Naive thymus-derived CD4-positive, alpha-beta T cell (primary cell): Measurements from ENCODE around the gene DOCK2. TPM values are rescaled to one million over a fixed set of nuclear protein-coding genes. Genes with fewer than 3 reads are reported as not detected.

Experiments
- ATAC-seq: fragments of 150-1000 bp; cut with Tn5 transposase; 2 replicates; pipeline ENCODE4 v1.10.0; 2021; ENCODE audit warnings: mild to moderate bottlenecking, moderate library complexity
- CTCF ChIA-PET: fragments of 350-600 bp; sonication (Branson Sonifier 250); formaldehyde crosslinking; loops from one replicate; lab custom pipeline; 2021; ENCODE audit warnings: antibody characterized with exemption; lab: Charles Lee
- POLR2A ChIA-PET: fragments of 350-600 bp; sonication (Branson Sonifier 250); formaldehyde crosslinking; loops from one replicate; lab custom pipeline; 2021; ENCODE audit warnings: antibody characterized with exemption, inconsistent platforms; lab: Charles Lee
- DNase-seq, 9 donors: peaks; one replicate each; pipeline versions ENCODE4 v3.0.0 to v3.0.0-alpha.2; 2020 to 2022; ENCODE audit warnings: mixed read lengths in 1 of 9
- H3K27ac ChIP-seq: one replicate; pipeline ENCODE4 v1.7.0; 2013; ENCODE audit warnings: mild to moderate bottlenecking, low read depth, low read length, moderate library complexity
- H3K27me3 ChIP-seq, 2 donors: one replicate each; pipeline ENCODE4 v1.7.0; 2013; ENCODE audit warnings: low read length in 2 of 2, mild to moderate bottlenecking in 2 of 2, moderate library complexity in 2 of 2; ENCODE audit not compliant: control insufficient read depth in 2 of 2, insufficient read depth in 2 of 2
- H3K36me3 ChIP-seq, 3 experiments: 1 replicate in 2 of 3; 2 replicates in 1 of 3; pipeline ENCODE4 v1.7.0; 2013; ENCODE audit warnings: low read length in 3 of 3, mild to moderate bottlenecking in 3 of 3, moderate library complexity in 1 of 3; ENCODE audit not compliant: insufficient read depth in 3 of 3, control insufficient read depth in 2 of 3
- H3K4me1 ChIP-seq, 2 donors: one replicate each; pipeline ENCODE4 v1.7.0; 2013; ENCODE audit warnings: low read length in 2 of 2, mild to moderate bottlenecking in 2 of 2, moderate library complexity in 1 of 2; ENCODE audit not compliant: control insufficient read depth in 2 of 2, insufficient read depth in 2 of 2
- H3K4me3 ChIP-seq: 2 replicates; pipeline ENCODE4 v1.7.0; 2013; ENCODE audit warnings: mild to moderate bottlenecking, low read length
- H3K9me3 ChIP-seq, 3 experiments: 1 replicate in 2 of 3; 2 replicates in 1 of 3; pipeline ENCODE4 v1.7.0; 2013; ENCODE audit warnings: low read length in 3 of 3; ENCODE audit not compliant: control insufficient read depth in 2 of 3
- H3K27ac Mint-ChIP-seq, 9 donors: one replicate each; pipeline ENCODE4 v1.8.0; 2020 to 2022; ENCODE audit warnings: mixed read lengths in 9 of 9, mild to moderate bottlenecking in 8 of 9, moderate library complexity in 5 of 9, inconsistent platforms in 2 of 9
- H3K27me3 Mint-ChIP-seq, 5 donors: one replicate each; pipeline ENCODE4 v1.8.0; 2021 to 2022; ENCODE audit warnings: mixed read lengths in 5 of 5, mild to moderate bottlenecking in 1 of 5
- H3K36me3 Mint-ChIP-seq, 5 donors: one replicate each; pipeline ENCODE4 v1.8.0; 2020 to 2022; ENCODE audit warnings: mixed read lengths in 5 of 5, mild to moderate bottlenecking in 3 of 5, inconsistent platforms in 1 of 5
- H3K4me1 Mint-ChIP-seq, 7 donors: one replicate each; pipeline ENCODE4 v1.8.0; 2020 to 2022; ENCODE audit warnings: mixed read lengths in 7 of 7, mild to moderate bottlenecking in 3 of 7, inconsistent platforms in 1 of 7
- H3K4me3 Mint-ChIP-seq, 10 donors: one replicate each; pipeline ENCODE4 v1.8.0; 2020 to 2022; ENCODE audit warnings: mild to moderate bottlenecking in 10 of 10, mixed read lengths in 10 of 10, moderate library complexity in 6 of 10, inconsistent platforms in 2 of 10
- H3K9me3 Mint-ChIP-seq, 11 donors: one replicate each; pipeline ENCODE4 v1.8.0; 2020 to 2022; ENCODE audit warnings: mixed read lengths in 11 of 11, mild to moderate bottlenecking in 4 of 11, inconsistent platforms in 1 of 11, moderate library complexity in 1 of 11
- intact Hi-C, 2 donors: fragments of 100-400 bp; cut with micrococcal nuclease; formaldehyde crosslinking; loops; one replicate each; pipeline ENCODE4 v1.15.1; 2023
- polyA plus RNA-seq, 2 donors: library from polyadenylated mRNA; unstranded; fragments of 300-500 nt; fragmentation: Illumina TruSeq; gene quantifications; one replicate each; pipeline ENCODE4 v1.2.3, GENCODE V29; 2021
- total RNA-seq, 6 experiments: library from RNA in 5 of 6; stranded (reverse) in 5 of 6; gene quantifications; 1 replicate in 5 of 6; 2 replicates in 1 of 6; pipeline ENCODE4 v1.2.3 and lab custom pipeline; 2021 to 2026

DOCK2 gene
- total and polyA plus RNA-seq, 7 experiments from 2014 or later: 63.7 to 345 (median 202) TPM

GRCh38 chr5:169817031-169817430, 180.0 kb downstream of the DOCK2 start:
- no peak for DNase-seq
- ATAC-seq: no peak
- Histone ChIP-seq H3K27ac (no peak overlapping the region), H3K4me3 (no peak overlapping the region), H3K36me3 (peaks cover 0 to 59% (median 5%) of the 10 kb centered on the region in 3 experiments), H3K27me3 (no peaks in the 10 kb centered on the region), H3K4me1 (no peaks in the 10 kb centered on the region), H3K9me3 (no peaks in the 10 kb centered on the region)
- H3K9me3 Mint-ChIP-seq: peaks cover 0 to 2% (median 0%) of the 10 kb centered on the region in 11 donors
- no peaks in the 10 kb centered on the region for H3K27me3 Mint-ChIP-seq
- no peak overlapping the region for H3K4me3 Mint-ChIP-seq
- H3K4me1 Mint-ChIP-seq: peaks cover 0 to 11% (median 3%) of the 10 kb centered on the region in 7 donors
- intact Hi-C loops: no loop called here
- peaks cover 45 to 77% (median 68%) of the 10 kb centered on the region in 5 donors for H3K36me3 Mint-ChIP-seq
- ChIA-PET POLR2A (no interaction called here), CTCF (no interaction called here)
- H3K27ac Mint-ChIP-seq: peak overlapping the region in 1 of 9 donors; percentile 44

- peak overlapping the region in 2 of 9 donors; percentile 27 to 28 for H3K27ac Mint-ChIP-seq
- ChIA-PET CTCF (no interaction called here), POLR2A (no interaction called here)
- H3K27me3 ChIP-seq: no peaks in the 10 kb centered on the region
- peaks cover 0 to 7% (median 0%) of the 10 kb centered on the region in 3 experiments for H3K36me3 ChIP-seq
- H3K27me3 Mint-ChIP-seq: no peaks in the 10 kb centered on the region
- ATAC-seq (no peak), DNase-seq (no peak)
- no peak overlapping the region for H3K4me3 ChIP-seq
- peaks cover 0 to 12% (median 0%) of the 10 kb centered on the region in 11 donors for H3K9me3 Mint-ChIP-seq
- H3K4me3 Mint-ChIP-seq: no peak overlapping the region
- H3K36me3 Mint-ChIP-seq: peaks cover 0 to 55% (median 27%) of the 10 kb centered on the region in 5 donors
- H3K4me1 Mint-ChIP-seq: peaks cover 0 to 19% (median 6%) of the 10 kb centered on the region in 7 donors
- no peaks in the 10 kb centered on the region for H3K9me3 ChIP-seq
- no peaks in the 10 kb centered on the region for H3K4me1 ChIP-seq
- intact Hi-C loops: no loop called here
- H3K27ac ChIP-seq: no peak overlapping the region
These were observed 189.5 kb downstream of the DOCK2 start for GRCh38 chr5:169826618-169827017.

- CTCF ChIA-PET: no interaction called here
- peaks cover 0 to 56% (median 27%) of the 10 kb centered on the region in 5 donors for H3K36me3 Mint-ChIP-seq
These were observed 190.7 kb downstream of the DOCK2 start for GRCh38 chr5:169827769-169828168.

GRCh38 chr5:169828385-169828784, 191.3 kb downstream of the DOCK2 start:
- no peaks in the 10 kb centered on the region for H3K27me3 ChIP-seq
- no peaks in the 10 kb centered on the region for H3K4me1 ChIP-seq
- no peaks in the 10 kb centered on the region for H3K9me3 ChIP-seq
- ChIA-PET POLR2A (no interaction called here), CTCF (interaction anchor here (0.6 kb wide), 1 partner anchor 70 kb away, joined by 3 read pairs; no protein-coding TSS in a partner anchor)
- H3K4me3 Mint-ChIP-seq: no peak overlapping the region
- H3K4me1 Mint-ChIP-seq: peaks cover 0 to 36% (median 6%) of the 10 kb centered on the region in 7 donors
- DNase-seq (no peak), ATAC-seq (peak; percentile 29)
- H3K36me3 Mint-ChIP-seq: peaks cover 0 to 56% (median 24%) of the 10 kb centered on the region in 5 donors
- no peak overlapping the region for H3K27ac ChIP-seq
- H3K9me3 Mint-ChIP-seq: peaks cover 0 to 2% (median 0%) of the 10 kb centered on the region in 11 donors
- peak overlapping the region in 1 of 9 donors; percentile 36 for H3K27ac Mint-ChIP-seq
- H3K27me3 Mint-ChIP-seq: no peaks in the 10 kb centered on the region
- peaks cover 0 to 7% (median 0%) of the 10 kb centered on the region in 3 experiments for H3K36me3 ChIP-seq
- intact Hi-C loops: no loop called here
- no peak overlapping the region for H3K4me3 ChIP-seq

More at GRCh38 chr5:169827769-169828168, 190.7 kb downstream of the DOCK2 start:
- peaks cover 0 to 31% (median 6%) of the 10 kb centered on the region in 7 donors for H3K4me1 Mint-ChIP-seq
- peaks cover 0 to 4% (median 0%) of the 10 kb centered on the region in 11 donors for H3K9me3 Mint-ChIP-seq
- no peak overlapping the region for H3K4me3 ChIP-seq
- DNase-seq: no peak
- POLR2A ChIA-PET: no interaction called here
- intact Hi-C loops: no loop called here
- H3K4me3 Mint-ChIP-seq: no peak overlapping the region
- no peaks in the 10 kb centered on the region for H3K27me3 ChIP-seq
- no peaks in the 10 kb centered on the region for H3K4me1 ChIP-seq
- no peaks in the 10 kb centered on the region for H3K9me3 ChIP-seq
- H3K27ac ChIP-seq: no peak overlapping the region
- H3K27ac Mint-ChIP-seq: peak overlapping the region in 3 of 9 donors; percentile 37 to 70 (median 60)
- H3K36me3 ChIP-seq: peaks cover 0 to 7% (median 0%) of the 10 kb centered on the region in 3 experiments
- H3K27me3 Mint-ChIP-seq: no peaks in the 10 kb centered on the region
- no peak for ATAC-seq

GRCh38 chr5:169831331-169831730, 194.3 kb downstream of the DOCK2 start:
- Histone ChIP-seq H3K27me3 (no peaks in the 10 kb centered on the region), H3K27ac (no peak overlapping the region), H3K36me3 (peaks cover 0 to 1% (median 0%) of the 10 kb centered on the region in 3 experiments), H3K9me3 (no peaks in the 10 kb centered on the region), H3K4me3 (no peak overlapping the region), H3K4me1 (no peaks in the 10 kb centered on the region)
- Mint-ChIP-seq H3K27me3 (no peaks in the 10 kb centered on the region), H3K4me1 (peaks cover 4 to 43% (median 5%) of the 10 kb centered on the region in 7 donors), H3K9me3 (no peaks in the 10 kb centered on the region), H3K27ac (peak overlapping the region in 2 of 9 donors; percentile 29 to 36), H3K4me3 (no peak overlapping the region), H3K36me3 (peaks cover 0 to 49% (median 15%) of the 10 kb centered on the region in 5 donors)
- intact Hi-C loops: no loop called here
- ATAC-seq (no peak), DNase-seq (no peak)
- ChIA-PET CTCF (no interaction called here), POLR2A (no interaction called here)

GRCh38 chr5:169832304-169832703, 195.2 kb downstream of the DOCK2 start:
- Histone ChIP-seq H3K27me3 (no peaks in the 10 kb centered on the region), H3K36me3 (no peaks in the 10 kb centered on the region), H3K9me3 (no peaks in the 10 kb centered on the region), H3K4me3 (no peak overlapping the region), H3K4me1 (no peaks in the 10 kb centered on the region), H3K27ac (no peak overlapping the region)
- no peak for DNase-seq
- Mint-ChIP-seq H3K27ac (peak overlapping the region in 3 of 9 donors; percentile 22 to 49 (median 29)), H3K4me1 (peaks cover 4 to 46% (median 5%) of the 10 kb centered on the region in 7 donors), H3K4me3 (no peak overlapping the region), H3K27me3 (no peaks in the 10 kb centered on the region), H3K9me3 (no peaks in the 10 kb centered on the region), H3K36me3 (peaks cover 0 to 53% (median 21%) of the 10 kb centered on the region in 5 donors)
- intact Hi-C loops: no loop called here
- POLR2A ChIA-PET: no interaction called here
- no peak for ATAC-seq
- CTCF ChIA-PET: no interaction called here

- H3K9me3 Mint-ChIP-seq: no peaks in the 10 kb centered on the region
- Histone ChIP-seq H3K4me3 (no peak overlapping the region), H3K4me1 (no peaks in the 10 kb centered on the region), H3K27ac (no peak overlapping the region), H3K9me3 (no peaks in the 10 kb centered on the region), H3K27me3 (no peaks in the 10 kb centered on the region), H3K36me3 (no peaks in the 10 kb centered on the region)
- H3K36me3 Mint-ChIP-seq: peaks cover 0 to 59% (median 26%) of the 10 kb centered on the region in 5 donors
- H3K4me3 Mint-ChIP-seq: no peak overlapping the region
- peak overlapping the region in 7 of 9 donors; percentile 17 to 54 (median 39) for H3K27ac Mint-ChIP-seq
- H3K27me3 Mint-ChIP-seq: no peaks in the 10 kb centered on the region
- ChIA-PET POLR2A (no interaction called here), CTCF (no interaction called here)
- peaks cover 0 to 43% (median 5%) of the 10 kb centered on the region in 7 donors for H3K4me1 Mint-ChIP-seq
- intact Hi-C loops: no loop called here
- DNase-seq: no peak
- ATAC-seq: no peak
These were observed 195.8 kb downstream of the DOCK2 start for GRCh38 chr5:169832845-169833244.
